GM19463 (cell line): ENCODE measurements around the gene NCBP3.

Source experiments
- ATAC-seq: cut with Tn5 transposase; IDR thresholded peaks from one replicate; pipeline ENCODE4 v1.9.1; 2021; ENCODE audit warnings: mild to moderate bottlenecking, moderate library complexity; ENCODE audit not compliant: unreplicated experiment

The NCBP3 gene

GRCh38 chr17:3813171-3813570, 32.9 kb downstream of the NCBP3 start:
- ATAC-seq: no peak

GRCh38 chr17:3812771-3813170, 33.3 kb downstream of the NCBP3 start:
- ATAC-seq: no peak

- ATAC-seq: no peak
Measured at GRCh38 chr17:3812284-3812683, 33.8 kb downstream of the NCBP3 start.

- ATAC-seq: no peak
Measured at GRCh38 chr17:3810019-3810418, 36.0 kb downstream of the NCBP3 start.

- ATAC-seq: no peak
Measured at GRCh38 chr17:3809135-3809534, 36.9 kb downstream of the NCBP3 start.

GRCh38 chr17:3808701-3809100, 37.3 kb downstream of the NCBP3 start:
- no peak for ATAC-seq

- ATAC-seq: no peak
Measured at GRCh38 chr17:3805581-3805980, 40.5 kb downstream of the NCBP3 start.

GRCh38 chr17:3804503-3804931, 41.5 kb downstream of the NCBP3 start:
- no peak for ATAC-seq

GRCh38 chr17:3803308-3803640, 42.8 kb downstream of the NCBP3 start:
- no peak for ATAC-seq

GRCh38 chr17:3802461-3803307, 43.4 kb downstream of the NCBP3 start:
- ATAC-seq: no peak

- no peak for ATAC-seq
Measured at GRCh38 chr17:3801792-3802191, 44.3 kb downstream of the NCBP3 start.

- no peak for ATAC-seq
Measured at GRCh38 chr17:3801347-3801746, 44.7 kb downstream of the NCBP3 start.

GRCh38 chr17:3800362-3801271, 45.4 kb downstream of the NCBP3 start, which contains the start of gene ITGAE:
ITGAE (minus strand) TSS chr17:3801188; CDS start chr17:3801144, 44 bp downstream.
- no peak for ATAC-seq

- ATAC-seq: no peak
Measured at GRCh38 chr17:3799181-3799945, 46.7 kb downstream of the NCBP3 start.

GRCh38 chr17:3798273-3799180, 47.5 kb downstream of the NCBP3 start:
- ATAC-seq: no peak

- ATAC-seq: peak; percentile 29
Measured at GRCh38 chr17:3796822-3797170, 49.2 kb downstream of the NCBP3 start.

- peak; percentile 83 for ATAC-seq
Measured at GRCh38 chr17:3796110-3796821, 49.8 kb downstream of the NCBP3 start.

GRCh38 chr17:3795390-3796102, 50.5 kb downstream of the NCBP3 start:
- ATAC-seq: no peak
